ENCODE data around the gene DNAJC1.

DNA sequence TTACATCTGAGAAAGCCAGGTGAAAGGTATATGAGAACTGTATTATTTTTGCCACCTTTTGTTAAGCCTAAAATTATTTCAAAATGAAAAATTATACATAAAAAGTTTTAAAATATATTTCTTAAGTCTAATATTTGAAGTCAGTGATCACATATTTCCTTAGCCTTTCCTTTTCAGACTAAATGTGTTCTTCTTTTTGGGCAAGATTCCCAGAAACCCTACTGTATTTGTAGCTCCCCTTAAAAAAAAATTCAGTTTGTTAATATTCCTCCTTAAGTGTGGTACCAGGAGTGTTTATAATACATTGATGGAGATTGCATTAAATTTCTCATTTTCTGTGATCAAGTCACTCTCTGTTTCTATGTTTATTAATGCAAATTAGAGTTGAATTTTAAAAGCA lies 22.8 kb downstream of the DNAJC1 start:
- no peak for TF ChIP-seq CTCF (conservative IDR thresholded peaks at IDR 0.05)
- no peak for TF ChIP-seq EZH2 (IDR thresholded peaks at IDR 0.05; ENCODE audit: low read depth)
